Frontal cortex (tissue), 4 donors: ENCODE data around the gene DEDD. TPM values are rescaled to one million over a fixed set of nuclear protein-coding genes. Genes with fewer than 3 reads are reported as not detected.

ENCODE experiments used
- DNase-seq, 2 donors: peaks; one replicate each; pipeline ENCODE4 v3.0.0; 2012; ENCODE audit warnings: low spot score in 2 of 2
- FAIRE-seq: peaks from 2 replicates; lab custom pipeline; 2012; peaks lifted over from hg19 to GRCh38; lab: Jason Lieb, UNC
- total RNA-seq: library from RNA; depleted of rRNA; stranded (reverse); fragments of >200 nt; gene quantifications from one replicate; pipeline ENCODE4 v1.2.3, GENCODE V29; 2014
- donor health status: control.
- donor health status: control.
- donor health status: control.

The DEDD gene
- 21.6 TPM for total RNA-seq

- DNase-seq (peak; percentile 91 to 95), FAIRE-seq (no peak)
These were observed at the start of gene DEDD for GRCh38 chr1:161132410-161133219. DEDD (minus strand) TSS chr1:161132667; CDS start chr1:161124462, 8,205 bp downstream.

GRCh38 chr1:161182214-161182613 lies 49.7 kb upstream of the DEDD start:
- FAIRE-seq (no peak), DNase-seq (no peak)

- FAIRE-seq (no peak), DNase-seq (no peak)
These were observed 48.2 kb upstream of the DEDD start for GRCh38 chr1:161180639-161181038.

GRCh38 chr1:161179698-161180097 lies 47.2 kb upstream of the DEDD start:
- DNase-seq (no peak), FAIRE-seq (no peak)

GRCh38 chr1:161177936-161178244 lies 45.4 kb upstream of the DEDD start:
- FAIRE-seq, result no peak
- no peak for DNase-seq

- DNase-seq (peak; percentile 87 to 98), FAIRE-seq (no peak)
These were observed 44.9 kb upstream of the DEDD start, which contains the start of gene B4GALT3 for GRCh38 chr1:161177112-161177935. B4GALT3 (minus strand) TSS chr1:161177507; CDS start chr1:161176060, 1,447 bp downstream.

GRCh38 chr1:161176468-161177111 lies 44.1 kb upstream of the DEDD start:
- no peak for DNase-seq
- no peak for FAIRE-seq

GRCh38 chr1:161175771-161176453 lies 43.4 kb upstream of the DEDD start:
- DNase-seq, result no peak
- no peak for FAIRE-seq

- DNase-seq (no peak), FAIRE-seq (no peak)
These were observed 42.4 kb upstream of the DEDD start for GRCh38 chr1:161174911-161175310.

- DNase-seq (no peak), FAIRE-seq (no peak)
These were observed 41.2 kb upstream of the DEDD start for GRCh38 chr1:161173711-161174110.

GRCh38 chr1:161172776-161173376 lies 40.4 kb upstream of the DEDD start:
- no peak for DNase-seq
- no peak for FAIRE-seq

GRCh38 chr1:161172349-161172748 lies 39.9 kb upstream of the DEDD start:
- FAIRE-seq (no peak), DNase-seq (no peak)

- no peak for FAIRE-seq
- DNase-seq, result no peak
These were observed 39.2 kb upstream of the DEDD start for GRCh38 chr1:161171696-161172095.

GRCh38 chr1:161171191-161171590 lies 38.7 kb upstream of the DEDD start:
- FAIRE-seq (no peak), DNase-seq (no peak)

- DNase-seq (no peak), FAIRE-seq (no peak)
These were observed 36.4 kb upstream of the DEDD start for GRCh38 chr1:161168906-161169305.

- DNase-seq, result no peak
- FAIRE-seq, result no peak
These were observed 34.4 kb upstream of the DEDD start for GRCh38 chr1:161166669-161167548.

- peak; percentile 85 to 92 for DNase-seq
- peak; percentile 19 for FAIRE-seq
These were observed 33.5 kb upstream of the DEDD start, which contains the start of gene PPOX for GRCh38 chr1:161165742-161166668. PPOX (plus strand) TSS chr1:161166426; CDS start chr1:161166848, 422 bp downstream.
